GM21423 (cell line): ENCODE measurements around the gene FAM53B.
A peak's percentile ranks its signal among the peaks of the same experiment; 100 is the strongest.

ENCODE experiments used
- ATAC-seq: cut with Tn5 transposase; IDR thresholded peaks from one replicate; pipeline ENCODE4 v1.9.1; 2021; ENCODE audit warnings: mild to moderate bottlenecking, moderate library complexity; ENCODE audit not compliant: unreplicated experiment

FAM53B gene

DNA sequence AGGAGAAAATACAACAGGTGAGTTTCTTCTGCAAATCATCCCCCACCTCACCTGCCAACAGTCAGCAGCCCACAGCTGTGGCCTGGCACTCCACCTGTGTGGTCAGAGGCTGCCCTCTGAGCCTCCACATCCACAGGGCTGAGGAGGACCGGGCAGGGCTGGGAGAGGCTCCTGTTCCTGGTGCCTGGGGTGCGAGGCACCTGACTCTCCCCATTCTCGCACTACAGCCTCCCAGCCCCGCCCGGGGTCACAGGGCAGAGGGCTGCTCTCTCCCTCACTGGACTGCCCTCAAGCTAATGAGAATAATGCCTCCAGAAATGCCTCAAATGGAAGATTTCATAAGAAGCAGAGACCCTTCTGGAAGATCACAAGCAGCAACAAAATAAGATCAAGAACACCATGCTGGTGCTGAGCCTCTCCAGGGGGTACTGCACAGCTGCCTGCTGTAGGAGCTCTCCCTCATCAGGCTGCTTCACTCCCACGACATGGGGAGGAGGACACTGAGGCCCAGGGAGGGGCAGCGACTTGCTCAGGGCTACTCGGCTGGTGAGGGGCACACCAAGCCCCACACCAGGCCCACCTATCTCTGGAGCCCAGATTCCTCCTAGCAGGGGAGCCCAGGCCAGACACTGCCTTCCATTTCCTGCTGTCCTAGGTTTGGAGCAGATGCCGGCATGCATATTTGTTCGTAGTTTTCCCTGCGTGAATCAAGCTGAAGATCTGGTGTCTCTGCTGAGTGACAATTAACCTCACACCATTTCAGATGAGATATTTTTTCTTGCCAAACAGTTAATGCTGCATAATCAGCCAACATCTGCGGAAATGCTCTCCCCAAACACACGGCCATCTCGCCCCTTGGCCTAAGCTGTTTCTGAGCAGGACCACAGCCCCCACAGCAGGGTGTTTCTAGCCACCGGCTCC, 76.5 kb downstream of the FAM53B start:
- ATAC-seq, result no peak

DNA sequence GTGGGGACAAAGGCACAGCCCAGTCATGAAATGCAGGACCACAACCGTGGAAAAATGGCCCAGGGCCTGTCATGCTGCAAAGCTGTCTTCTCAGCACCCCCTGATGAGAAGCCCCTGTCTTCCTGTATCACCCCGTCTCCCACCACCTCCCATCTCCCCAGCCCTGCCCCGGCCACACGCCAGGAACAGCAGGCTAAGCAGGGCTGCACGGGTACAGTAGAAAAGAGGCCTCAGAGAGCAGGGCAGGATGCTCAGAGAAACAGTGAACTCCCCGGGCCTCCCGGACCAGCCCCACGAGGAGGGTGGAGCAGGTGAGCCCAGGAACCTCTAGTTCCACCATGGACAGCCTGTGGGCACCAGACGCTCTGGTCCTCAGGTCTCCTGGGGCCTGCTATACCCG, 77.7 kb downstream of the FAM53B start:
- ATAC-seq, result no peak

DNA sequence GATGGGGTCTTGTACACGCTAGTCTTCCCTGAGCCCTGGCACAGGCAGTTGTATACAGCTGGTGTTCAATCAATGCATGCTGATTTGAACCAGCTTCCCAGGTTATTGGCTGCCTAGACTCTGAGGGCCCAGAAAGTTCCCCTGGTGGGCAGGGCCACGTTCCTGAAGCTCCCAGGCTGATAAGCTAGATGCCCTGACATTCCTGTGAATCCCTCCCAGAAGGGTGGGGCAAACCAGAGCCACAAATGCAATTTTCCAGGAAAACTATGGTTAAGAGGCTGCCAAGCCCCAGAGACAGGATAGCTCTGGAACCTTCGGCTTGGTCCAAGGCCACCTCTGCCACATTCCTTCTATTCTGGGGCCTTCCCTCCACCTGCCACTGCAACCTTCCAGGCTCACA, 78.2 kb downstream of the FAM53B start:
- no peak for ATAC-seq

DNA sequence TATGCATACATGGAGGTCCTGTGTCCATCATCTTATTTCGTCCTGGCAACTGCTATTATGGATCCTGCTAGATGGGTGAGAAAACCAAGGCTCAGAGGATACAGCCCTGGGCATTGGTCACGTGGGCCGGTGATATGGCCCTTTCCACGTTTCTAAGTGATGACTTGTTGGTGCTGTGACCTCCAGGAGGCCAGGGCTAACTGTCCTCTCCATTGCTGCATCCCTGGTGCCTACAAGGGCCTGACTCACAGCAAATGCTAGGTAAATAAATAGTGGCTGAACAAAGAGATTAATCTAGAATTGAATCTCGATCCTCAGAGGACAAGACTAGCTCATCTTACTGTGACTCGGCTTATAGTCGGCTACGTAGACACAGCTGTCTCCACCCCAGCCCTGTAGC, 78.6 kb downstream of the FAM53B start:
- no peak for ATAC-seq

DNA sequence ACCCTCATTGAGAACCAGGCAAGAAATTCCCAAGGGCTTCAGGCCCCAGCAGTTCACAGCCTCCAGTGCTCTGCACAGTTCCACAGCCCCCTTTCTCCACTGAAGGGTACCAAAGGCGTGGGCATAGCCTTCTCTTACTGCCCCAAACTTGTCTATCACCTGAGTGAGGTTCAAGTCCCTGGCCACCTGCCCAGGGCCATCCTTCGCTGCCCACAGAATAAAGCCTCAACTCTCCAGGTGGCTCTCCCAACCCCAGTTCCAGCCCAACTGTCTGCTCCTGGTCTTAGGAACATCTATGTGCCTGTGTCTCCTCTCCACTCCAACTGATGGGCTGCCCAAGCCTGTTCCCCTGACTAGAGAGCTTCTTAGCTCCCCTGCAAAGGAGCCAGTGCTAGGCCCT, 79.1 kb downstream of the FAM53B start:
- no peak for ATAC-seq

DNA sequence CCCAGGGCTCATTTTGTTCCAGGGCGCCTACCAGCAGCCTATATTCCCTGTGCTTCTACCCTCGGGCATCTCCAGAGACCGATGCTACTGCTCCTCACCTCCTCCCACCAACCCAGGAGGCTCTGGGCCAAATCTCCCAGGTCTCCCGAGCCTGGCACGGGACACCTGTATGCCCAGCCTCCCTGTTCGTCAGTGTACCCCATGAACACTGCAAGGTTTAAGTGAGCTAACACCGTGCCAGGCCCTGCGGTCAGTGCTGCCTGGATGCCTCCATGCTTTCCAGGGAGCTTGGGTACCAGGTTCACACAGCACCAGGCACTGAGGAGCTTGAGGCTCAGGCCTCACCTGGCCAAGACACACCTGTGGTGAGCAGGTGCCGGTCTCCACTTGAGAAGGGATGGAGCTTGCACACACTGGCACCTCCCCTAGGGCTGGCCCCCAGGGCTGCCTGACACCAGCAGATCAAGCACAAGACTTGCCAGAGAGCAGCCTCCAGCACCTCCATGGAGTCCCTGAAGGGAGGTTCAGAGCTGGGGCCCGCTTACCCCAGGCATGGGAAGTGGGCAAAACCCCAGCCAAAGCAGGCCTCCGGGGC, 80.3 kb downstream of the FAM53B start:
- no peak for ATAC-seq

DNA sequence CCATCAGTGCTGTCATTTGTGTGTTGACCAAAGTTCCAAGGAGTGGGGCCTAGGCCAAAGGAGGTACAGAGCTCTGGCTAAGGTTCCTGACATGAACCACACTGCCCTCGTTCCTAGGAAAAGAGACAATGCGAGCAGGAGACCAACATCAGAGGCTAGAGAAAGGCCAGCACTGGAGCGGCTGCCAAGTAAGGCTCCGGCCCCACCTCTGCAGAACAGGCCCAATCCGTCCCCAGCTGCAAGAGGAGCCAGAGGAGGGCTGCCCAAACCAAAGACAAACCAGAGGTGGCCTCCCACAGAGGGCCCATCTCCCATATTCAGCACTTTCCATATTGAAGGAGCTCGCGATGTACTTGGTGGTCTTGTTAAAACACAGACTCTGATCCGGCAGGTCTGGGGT, 81.0 kb downstream of the FAM53B start:
- ATAC-seq, result no peak

DNA sequence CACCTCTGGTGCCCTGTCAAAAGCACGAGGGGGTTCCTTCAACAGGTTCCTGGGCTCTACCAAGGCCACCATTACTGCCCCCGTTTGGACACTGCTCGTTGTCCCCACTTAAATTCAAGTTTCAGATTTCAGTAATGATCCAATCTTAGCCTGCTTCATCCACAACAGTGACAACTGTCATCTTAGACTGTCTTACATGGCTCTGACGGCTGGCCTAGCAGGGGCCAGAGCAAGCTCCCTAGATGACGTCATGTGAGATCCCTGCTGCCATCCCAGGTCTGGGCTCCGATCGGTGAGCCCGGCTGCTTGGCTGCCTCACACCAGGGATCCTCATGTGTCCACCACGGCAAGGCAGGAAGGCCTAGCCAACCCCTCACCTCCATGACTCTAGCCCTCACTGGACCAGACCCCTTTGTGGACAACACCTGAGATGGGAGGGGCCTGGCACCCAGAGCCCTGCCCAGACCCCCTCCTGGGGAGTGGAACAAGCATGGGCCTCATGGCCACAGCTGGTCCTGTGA, 82.5 kb downstream of the FAM53B start:
- ATAC-seq, result no peak

DNA sequence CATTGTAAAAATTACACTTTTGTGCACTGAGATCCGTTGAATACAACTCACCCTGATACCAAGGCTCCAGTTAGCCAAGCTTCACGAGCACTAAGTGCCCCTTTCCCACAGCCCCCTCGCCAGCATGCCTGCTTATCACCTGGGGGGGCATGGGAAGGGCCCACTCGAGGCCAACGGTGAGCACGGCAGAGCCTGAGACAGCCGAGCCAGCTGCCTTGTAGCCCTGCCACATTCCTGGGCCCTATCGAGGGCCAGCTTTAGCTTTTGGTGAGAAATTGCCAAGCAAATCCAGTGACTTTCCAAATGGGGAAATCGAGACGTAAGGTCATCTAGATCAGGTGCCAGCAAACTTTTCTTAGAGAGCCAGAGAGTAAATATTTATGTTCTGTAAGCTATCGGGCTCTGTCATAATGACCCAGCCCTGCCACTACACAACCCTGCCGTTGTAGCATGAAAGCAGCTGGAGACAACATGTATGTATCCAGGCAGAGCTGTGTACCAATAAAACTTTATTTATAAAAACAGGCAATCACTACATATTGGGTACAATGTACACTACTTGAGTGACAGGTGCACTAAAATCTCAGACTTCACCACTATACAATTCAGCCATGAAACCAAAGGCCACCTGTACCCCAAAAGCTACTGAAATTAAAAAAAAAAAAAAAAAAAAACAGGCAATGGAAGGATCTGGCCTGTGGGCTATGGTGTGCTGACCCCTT, 83.6 kb downstream of the FAM53B start:
- no peak for ATAC-seq

DNA sequence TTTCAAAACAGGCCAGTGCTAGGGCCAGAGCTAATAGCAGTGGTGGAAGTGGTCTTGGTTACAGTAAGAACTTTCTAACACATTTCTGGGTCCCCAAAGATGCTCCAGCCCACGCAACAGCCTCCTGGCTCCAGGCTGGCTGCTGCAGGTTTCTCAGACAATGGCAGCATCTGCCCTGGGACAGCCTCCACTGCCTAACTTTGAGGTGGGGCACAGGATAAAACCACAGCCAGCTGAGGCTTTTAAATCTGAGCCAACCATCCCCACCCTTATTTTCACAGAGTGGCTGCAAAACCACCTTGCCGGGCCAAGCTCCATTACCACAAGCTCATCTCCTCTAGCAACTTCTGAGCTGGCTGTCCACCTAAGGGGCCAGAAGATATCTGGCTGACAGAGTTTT, 84.8 kb downstream of the FAM53B start:
- ATAC-seq, result no peak

DNA sequence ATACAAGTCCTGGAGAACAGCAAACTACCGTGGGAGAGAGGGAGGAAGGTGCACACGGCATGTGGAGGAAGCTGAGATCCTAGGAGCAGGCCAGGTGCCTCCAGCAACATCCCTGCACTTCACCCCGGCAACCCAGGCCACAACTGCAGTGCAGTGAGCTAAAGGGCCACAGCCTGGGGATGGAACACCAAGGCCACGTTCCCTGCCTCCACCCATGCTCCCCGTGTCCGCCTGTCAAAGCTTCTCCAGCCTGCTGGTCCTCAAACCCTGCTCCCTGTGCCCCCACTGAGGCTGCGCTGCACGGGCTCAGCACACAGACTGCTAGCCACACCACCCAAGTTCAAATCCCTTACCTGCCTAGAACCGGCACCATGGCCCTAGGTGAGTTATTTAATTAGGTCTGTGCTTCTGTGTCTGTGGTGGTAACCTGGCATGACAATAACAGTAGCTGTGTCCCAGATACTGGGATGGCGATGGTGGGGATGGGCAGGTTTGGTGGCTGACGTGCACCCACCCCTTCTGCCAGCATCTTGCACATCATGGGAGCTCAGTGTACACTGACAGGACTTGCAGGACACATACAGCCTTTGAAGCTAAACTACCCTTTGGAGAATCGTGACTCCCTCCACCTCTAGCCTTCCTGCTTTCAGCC, 85.5 kb downstream of the FAM53B start:
- no peak for ATAC-seq

DNA sequence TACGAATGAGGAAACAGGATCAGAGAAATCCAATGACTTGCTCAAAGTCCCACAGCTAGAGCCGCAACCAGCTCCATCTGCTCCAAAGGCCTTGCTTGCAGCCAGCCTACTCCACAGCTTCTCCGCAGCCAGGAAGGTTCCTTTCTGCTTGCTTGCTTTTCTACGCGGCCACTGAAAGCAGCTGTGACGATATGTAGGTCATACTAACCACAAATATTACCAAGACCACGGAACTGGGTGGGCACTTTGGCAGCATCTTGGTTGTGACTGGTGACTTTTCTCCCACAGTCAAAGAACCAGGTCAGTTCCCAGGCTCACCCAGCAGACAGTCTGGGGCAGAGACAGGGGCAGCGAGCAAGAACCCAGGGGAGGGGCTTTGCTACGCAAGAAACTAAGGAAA, 86.4 kb downstream of the FAM53B start:
- peak; percentile 55 for ATAC-seq

DNA sequence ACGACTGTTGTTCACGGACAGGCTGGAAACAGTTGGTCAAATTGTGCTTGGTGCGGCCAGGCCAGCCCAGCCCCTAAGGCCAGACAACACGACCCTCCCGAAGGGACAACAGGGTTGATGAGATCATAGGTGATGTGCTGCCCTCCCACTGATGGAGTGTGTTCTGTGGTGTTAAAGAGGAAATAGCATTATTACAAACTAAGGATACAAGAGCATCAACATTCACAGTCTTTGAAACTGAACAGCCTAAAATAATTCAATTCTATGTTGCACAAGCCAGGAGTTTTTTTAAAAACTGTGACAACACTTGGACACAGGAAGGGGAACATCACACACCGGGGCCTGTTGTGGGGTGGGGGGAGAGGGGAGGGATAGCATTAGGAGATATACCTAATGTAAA, 87.6 kb downstream of the FAM53B start:
- ATAC-seq, result no peak

DNA sequence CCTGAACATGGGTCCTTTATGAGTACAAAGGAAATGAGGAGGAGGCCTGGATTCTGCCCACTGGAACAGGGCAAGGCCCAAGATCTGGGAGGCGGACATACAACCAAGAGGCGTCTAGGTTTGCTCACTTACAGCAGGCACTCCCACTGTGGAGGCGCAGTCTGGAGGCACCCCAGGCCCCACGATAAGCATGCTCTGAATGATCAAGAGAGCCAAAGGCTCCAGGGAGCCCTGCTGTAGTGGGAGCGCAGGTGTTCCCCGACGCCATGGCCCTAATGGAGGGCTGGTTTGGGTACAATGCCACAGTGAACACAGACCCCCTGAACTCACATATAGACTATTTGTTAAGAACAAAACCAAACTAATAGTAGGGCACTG, 88.1 kb downstream of the FAM53B start:
- ATAC-seq, result no peak

DNA sequence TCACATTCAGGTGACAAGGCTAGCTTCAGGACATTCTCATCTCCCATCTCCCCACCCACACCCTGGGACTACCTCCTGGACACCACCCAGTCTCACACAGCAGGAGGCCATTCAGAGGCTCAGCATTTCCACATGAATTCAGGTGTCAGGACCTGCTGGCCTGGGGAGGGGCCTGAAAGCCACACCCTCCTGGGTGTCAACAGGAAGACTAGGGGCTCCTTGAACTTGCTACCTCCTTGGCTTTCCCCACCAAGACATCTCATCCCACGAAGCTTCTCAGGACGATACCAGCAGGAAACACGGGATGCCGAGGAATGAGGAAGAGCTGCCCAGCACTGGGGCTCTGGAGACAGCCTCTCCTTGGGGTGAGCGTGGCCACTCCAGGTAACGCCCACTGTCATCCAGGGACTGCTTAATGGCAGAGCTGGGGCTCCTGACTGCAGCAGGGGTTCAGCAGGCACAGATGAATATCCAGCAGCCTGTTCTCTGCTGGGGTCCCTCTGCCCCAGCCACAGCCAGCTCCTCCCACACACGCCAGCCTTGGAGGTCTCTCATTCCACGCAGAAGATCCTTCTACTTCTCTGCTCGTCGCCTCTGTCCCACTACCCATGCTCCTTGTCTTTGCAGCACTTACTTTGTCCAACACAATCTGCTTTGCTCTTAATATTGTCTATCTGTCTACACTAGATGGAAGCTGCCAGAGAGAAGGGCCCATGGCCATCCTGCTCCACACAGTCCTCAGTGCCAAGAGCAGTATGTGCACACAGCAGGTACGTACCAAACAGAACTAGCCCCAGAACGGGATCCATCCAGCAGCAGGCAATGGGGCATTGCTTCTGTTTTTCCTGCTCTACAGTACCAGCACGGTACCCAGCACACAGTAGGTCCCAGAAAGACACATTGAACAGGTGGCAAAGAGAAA, 88.7 kb downstream of the FAM53B start:
- no peak for ATAC-seq

DNA sequence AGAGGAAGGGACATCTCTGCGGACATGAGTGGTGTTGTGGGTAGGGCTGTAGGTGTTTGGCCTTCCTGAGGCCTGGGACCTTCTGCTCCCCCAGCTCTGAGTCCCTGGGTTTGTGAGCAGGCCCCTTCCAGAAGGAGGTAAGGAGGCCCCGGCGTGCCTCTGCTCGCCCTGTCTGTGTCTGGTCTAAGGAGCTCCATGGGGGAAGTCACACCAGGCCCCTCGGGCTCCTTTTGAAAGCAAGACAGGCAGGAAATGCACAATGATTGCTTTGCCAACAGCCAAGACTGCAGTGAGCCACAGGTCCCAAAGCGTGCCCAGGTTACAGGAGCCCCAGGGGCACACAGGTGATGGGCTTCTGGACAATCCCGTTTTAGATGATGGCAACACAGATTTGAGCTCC, 89.5 kb downstream of the FAM53B start:
- no peak for ATAC-seq

DNA sequence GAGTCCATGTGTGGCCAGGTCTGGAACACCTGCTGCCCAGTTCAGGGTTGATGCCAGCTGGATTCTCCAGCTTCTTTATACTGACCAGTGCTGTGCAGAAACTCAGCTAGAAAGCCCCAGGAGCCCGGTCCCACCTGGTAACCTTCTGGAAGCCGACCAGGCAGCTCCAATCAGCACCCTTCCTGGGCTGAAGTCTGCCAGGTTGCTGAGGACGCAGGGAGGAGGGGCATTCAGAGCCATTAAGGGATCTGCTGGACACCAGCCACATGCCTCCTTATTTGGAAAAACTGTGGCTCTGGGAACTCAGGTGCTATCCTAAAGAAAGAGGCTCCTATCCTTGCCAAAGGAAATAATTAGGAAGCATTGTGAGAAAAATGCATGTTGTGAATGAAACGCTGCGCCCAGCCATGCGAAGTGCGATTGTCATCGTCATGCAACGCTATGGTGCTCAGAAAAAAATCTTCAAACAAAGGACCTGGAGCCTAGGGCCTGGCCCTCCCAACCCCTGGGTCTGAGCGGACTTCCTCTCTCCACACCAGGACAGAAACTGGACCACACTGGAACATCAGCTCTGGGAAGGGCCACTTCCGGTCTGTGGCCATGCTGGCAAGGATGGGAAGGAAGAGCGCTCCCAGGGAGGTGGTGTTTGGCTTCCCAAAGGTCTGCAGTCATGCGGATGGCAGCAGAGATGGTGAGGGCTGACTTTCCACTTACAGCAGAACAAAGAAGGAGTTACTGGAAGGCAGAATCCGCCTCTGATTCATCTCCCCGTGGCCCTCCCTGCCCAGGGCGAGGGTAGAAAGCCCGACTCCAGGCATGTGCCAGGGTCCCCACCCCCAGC, 90.1 kb downstream of the FAM53B start:
- ATAC-seq, result no peak

DNA sequence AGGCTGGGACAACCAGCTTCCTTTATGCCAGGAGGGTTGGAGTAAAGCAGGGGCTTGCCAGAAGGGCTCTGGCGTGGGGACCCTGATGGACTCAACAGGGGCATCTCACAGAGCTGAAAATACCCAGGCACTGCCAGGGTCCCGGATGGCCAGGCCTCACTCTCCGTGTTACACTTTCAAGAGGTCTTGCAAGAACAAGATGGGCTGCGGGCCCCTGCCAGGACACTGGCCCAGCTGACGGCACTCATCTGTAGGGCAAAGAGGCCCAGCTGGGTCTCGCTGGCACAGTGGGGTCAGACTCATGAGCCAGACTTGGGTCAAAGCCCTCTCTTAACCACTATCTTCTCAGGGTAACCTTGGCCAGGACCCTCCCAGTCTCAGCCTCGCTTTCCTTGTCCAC, 90.9 kb downstream of the FAM53B start:
- no peak for ATAC-seq

DNA sequence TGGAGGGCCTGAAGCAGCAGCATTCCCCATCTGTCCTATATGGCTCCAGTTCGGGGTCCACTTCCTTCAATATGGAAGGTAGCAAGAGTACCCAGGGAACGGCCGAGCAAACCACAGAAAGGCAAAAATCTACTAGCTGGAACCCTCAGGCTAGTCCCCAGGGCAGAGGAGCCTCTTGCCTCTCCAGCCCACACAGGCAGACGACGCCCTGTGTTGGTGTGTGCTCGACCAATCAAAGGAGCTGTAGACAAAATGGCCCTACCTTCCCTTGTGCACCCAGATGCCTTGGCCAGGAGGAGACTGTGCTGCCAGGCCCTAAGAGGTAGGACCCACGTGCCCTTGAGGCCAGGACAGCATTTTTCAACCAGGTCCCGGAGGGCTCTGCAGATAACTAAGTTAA, 91.5 kb downstream of the FAM53B start:
- ATAC-seq, result no peak
